Activated T-helper 1 cell treated with anti-CD3 and anti-CD28 coated beads, Interleukin-12 subunit alpha, Interleukin-12 subunit beta, Interleukin-2, Interleukin-4 antibody, amounts not matched to agents 30 ng/mL and 10 ng/mL and 1 ng/mL, durations not matched to agents 14 hours and 24 hours and 36 hours (primary cell): ENCODE measurements around the gene MICU1. TPM values are rescaled to one million over a fixed set of nuclear protein-coding genes. Genes with fewer than 3 reads are reported as not detected.

Experiments used
- DNase-seq: peaks from one replicate; pipeline ENCODE4 v3.0.0; 2021; ENCODE audit warnings: low spot score
- H3K27ac Mint-ChIP-seq: one replicate; pipeline ENCODE4 v1.8.0; 2021; ENCODE audit warnings: mild to moderate bottlenecking, mixed read lengths
- H3K27me3 Mint-ChIP-seq: one replicate; pipeline ENCODE4 v1.8.0; 2022; ENCODE audit warnings: mild to moderate bottlenecking, moderate library complexity, mixed read lengths; ENCODE audit not compliant: insufficient read depth
- H3K36me3 Mint-ChIP-seq: one replicate; pipeline ENCODE4 v1.8.0; 2021; ENCODE audit warnings: low read depth, mixed read lengths
- H3K4me1 Mint-ChIP-seq: one replicate; pipeline ENCODE4 v1.8.0; 2021; ENCODE audit warnings: low read depth, mixed read lengths
- H3K4me3 Mint-ChIP-seq: one replicate; pipeline ENCODE4 v1.8.0; 2021; ENCODE audit warnings: mild to moderate bottlenecking, moderate library complexity, mixed read lengths
- H3K9me3 Mint-ChIP-seq: one replicate; pipeline ENCODE4 v1.8.0; 2021; ENCODE audit warnings: mixed read lengths
- intact Hi-C: fragments of 100-400 bp; cut with micrococcal nuclease; formaldehyde crosslinking; loops from one replicate; pipeline ENCODE4 v1.15.1; 2024
- total RNA-seq: library from RNA; stranded (reverse); gene quantifications from 2 replicates; pipeline ENCODE4 v1.2.3, GENCODE V29; 2022

Gene MICU1
- total RNA-seq, 1 donor from 2014 or later, result 28.4 TPM

DNA sequence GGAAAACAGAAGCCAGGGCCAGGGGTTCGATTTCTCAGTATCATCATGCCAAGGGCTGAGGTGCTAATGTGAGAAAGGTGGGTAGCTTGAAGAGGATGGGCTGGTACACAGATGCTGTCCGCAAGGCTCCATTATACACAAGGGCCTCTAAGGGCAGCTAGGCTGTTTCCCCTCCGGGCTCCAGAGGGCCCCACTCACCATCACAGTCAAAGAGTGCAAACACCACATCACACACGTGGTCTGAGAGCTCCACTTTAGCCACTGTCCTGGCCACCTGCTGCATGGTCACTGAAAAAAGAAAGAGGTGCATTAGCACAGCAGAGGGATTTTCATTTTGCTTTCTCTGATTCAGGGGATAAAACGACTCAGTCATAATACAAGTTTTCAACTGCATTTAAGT lies 250.3 kb downstream of the MICU1 start:
- no peak overlapping the region for H3K27ac Mint-ChIP-seq
- no peak for DNase-seq
- no peaks in the 10 kb centered on the region for H3K9me3 Mint-ChIP-seq
- H3K4me3 Mint-ChIP-seq, result no peak overlapping the region
- H3K36me3 Mint-ChIP-seq, result peaks cover 6% of the 10 kb centered on the region
- intact Hi-C loops, result no loop called here
- H3K27me3 Mint-ChIP-seq, result no peaks in the 10 kb centered on the region
- peaks cover 18% of the 10 kb centered on the region for H3K4me1 Mint-ChIP-seq

DNA sequence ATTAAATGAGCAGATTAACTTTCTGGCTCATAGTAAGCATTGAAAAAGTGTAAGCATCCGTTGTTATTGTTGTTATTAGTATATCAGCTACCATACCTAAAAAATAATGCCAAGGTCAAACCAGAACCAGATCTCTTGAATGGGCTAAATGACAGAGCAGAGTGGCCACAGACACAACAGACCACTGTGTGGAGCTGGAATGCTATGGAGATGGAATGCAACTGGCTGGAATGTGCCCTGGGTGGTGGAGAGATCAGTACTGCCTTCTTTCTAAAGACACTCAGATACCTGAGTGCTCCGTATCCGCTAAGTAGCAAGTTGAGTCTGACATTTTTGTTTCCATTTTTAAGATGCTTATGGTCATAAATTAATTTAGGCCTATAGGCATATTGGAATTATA lies 250.7 kb downstream of the MICU1 start:
- peaks cover 8% of the 10 kb centered on the region for H3K36me3 Mint-ChIP-seq
- intact Hi-C loops, result no loop called here
- H3K4me1 Mint-ChIP-seq, result peaks cover 22% of the 10 kb centered on the region
- no peak overlapping the region for H3K4me3 Mint-ChIP-seq
- DNase-seq, result no peak
- no peaks in the 10 kb centered on the region for H3K27me3 Mint-ChIP-seq
- H3K9me3 Mint-ChIP-seq, result no peaks in the 10 kb centered on the region
- H3K27ac Mint-ChIP-seq, result no peak overlapping the region

GRCh38 chr10:72370201-72370722 lies 255.6 kb downstream of the MICU1 start:
- peak; percentile 27 for DNase-seq
- H3K9me3 Mint-ChIP-seq, result no peaks in the 10 kb centered on the region
- intact Hi-C loops, result no loop called here

DNA sequence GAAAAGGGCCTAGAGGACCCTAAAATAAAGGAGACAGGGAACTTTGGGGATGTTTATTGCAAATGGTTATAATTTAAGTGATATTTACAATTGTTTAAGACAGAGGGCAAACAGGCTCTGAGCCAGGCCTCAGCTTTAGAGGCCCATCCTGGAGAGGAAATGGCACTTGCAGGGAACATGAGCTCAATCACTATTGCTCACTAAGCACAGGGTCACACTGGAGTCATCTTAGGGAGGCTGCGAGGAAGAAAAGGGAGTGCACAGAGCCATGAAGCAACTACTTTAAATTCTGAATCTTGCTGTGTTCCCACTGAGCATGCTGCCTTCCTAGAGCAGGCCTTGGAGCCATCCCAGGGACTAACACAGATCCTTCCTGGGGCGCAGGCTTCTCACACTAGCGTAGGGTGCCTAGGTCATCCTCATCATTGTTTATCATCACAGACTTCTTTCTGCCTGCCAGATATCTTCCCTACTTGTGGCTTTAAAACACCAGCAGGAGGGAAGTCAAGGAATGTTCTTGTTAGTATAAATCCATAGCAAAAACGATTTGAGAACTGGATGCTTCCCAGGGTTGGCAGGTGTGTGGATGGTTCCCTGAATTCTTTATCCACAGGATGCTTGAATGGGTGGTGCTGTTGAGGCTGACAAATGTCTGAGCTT lies 258.4 kb downstream of the MICU1 start:
- Mint-ChIP-seq H3K9me3 (no peaks in the 10 kb centered on the region), H3K36me3 (peaks cover 6% of the 10 kb centered on the region), H3K4me1 (peaks cover 39% of the 10 kb centered on the region), H3K27ac (peak overlapping the region; percentile 44), H3K4me3 (no peak overlapping the region), H3K27me3 (no peaks in the 10 kb centered on the region)
- no peak for DNase-seq
- intact Hi-C loops, result no loop called here

More at GRCh38 chr10:72370201-72370722, 255.6 kb downstream of the MICU1 start:
- no peaks in the 10 kb centered on the region for H3K27me3 Mint-ChIP-seq
- peaks cover 25% of the 10 kb centered on the region for H3K4me1 Mint-ChIP-seq
- peaks cover 4% of the 10 kb centered on the region for H3K36me3 Mint-ChIP-seq
- H3K4me3 Mint-ChIP-seq, result peak overlapping the region; percentile 15
- peak overlapping the region; percentile 53 for H3K27ac Mint-ChIP-seq

DNA sequence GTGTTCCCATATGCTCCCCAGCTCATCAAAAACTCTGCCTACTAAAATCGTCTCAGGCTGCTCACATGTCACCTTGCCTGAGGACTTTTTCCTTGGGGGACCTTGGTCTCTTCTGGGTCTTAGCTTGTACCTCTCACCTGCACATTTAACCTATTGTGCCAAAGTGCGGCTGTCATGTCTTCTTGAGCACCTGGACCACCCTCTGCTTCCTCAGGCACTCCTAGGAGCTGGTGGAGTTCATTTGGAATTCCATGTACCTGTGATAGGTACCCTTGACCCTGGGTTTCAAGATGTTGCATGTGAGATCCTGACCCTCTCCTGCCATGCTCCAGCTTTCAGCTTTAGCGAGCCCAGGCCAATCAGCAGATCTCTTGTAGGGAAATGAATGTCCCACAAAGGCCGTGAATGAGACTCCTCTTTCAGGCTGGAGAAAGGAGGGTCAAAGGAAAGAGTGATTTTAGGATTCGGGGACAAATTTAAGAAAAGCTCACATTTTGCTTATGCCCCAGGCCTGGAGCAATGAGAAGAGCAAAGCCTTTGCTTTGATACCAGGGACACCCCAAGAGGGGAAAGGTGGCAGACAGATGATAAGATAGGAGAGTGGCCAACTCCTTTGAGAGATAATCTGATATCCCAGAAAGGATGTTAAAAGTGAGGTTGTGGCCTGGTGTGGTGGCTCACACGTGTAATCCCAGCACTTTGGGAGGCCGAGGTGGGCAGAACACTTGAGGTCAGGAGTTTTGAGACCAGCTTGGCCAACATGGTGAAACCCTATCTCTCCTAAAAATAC lies 260.6 kb downstream of the MICU1 start:
- Mint-ChIP-seq H3K27me3 (peaks cover 4% of the 10 kb centered on the region), H3K4me1 (peaks cover 34% of the 10 kb centered on the region), H3K27ac (no peak overlapping the region), H3K36me3 (peaks cover 3% of the 10 kb centered on the region), H3K9me3 (no peaks in the 10 kb centered on the region), H3K4me3 (no peak overlapping the region)
- DNase-seq, result no peak
- intact Hi-C loops, result loop anchor here (2.0 kb wide), 1 partner anchor 262 kb away; the partner anchor contains the start of gene MICU1

DNA sequence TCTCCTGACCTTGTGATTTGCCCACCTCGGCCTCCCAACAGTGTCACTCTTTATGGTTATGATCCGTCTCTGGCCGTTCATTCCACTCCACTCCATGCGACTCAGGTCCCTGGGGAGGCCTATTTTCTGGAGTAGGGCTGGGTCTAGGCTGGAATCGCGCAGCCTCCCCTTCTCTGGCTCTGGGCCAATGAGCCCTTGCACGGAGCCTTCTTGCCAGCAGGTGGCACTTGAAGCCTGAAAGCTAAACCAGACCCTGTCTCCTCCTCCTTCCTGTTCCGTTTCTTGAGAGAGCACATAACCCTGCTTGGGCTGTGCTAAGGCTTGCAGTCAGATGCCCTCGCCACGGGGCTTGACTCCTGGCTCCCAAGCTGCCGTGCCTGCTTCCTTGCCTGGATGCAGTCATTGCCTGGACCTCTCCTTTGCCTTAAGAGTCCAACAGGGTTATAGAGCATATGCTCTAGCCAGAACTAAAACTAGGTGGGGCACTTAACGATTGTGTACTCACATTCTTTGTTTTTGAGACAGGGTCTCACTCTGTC lies 261.6 kb downstream of the MICU1 start:
- intact Hi-C loops, result loop anchor here (1.0 to 2.0 kb wide), 7 partner anchors 204 to 795 kb away; partner anchors contain the start of genes MCU and MICU1

GRCh38 chr10:72356987-72357386 lies 268.9 kb downstream of the MICU1 start:
- H3K4me1 Mint-ChIP-seq, result peaks cover 21% of the 10 kb centered on the region
- peaks cover 8% of the 10 kb centered on the region for H3K27me3 Mint-ChIP-seq
- no peak overlapping the region for H3K27ac Mint-ChIP-seq
- no peak for DNase-seq
- H3K36me3 Mint-ChIP-seq, result peaks cover 7% of the 10 kb centered on the region
- intact Hi-C loops, result loop anchor here (5.0 to 10.0 kb wide), 2 partner anchors 810 to 1388 kb away; partner anchors contain the start of genes ECD, FAM149B1 and SEC24C
- H3K9me3 Mint-ChIP-seq, result no peaks in the 10 kb centered on the region
- no peak overlapping the region for H3K4me3 Mint-ChIP-seq

More for the DNA sequence above, 261.6 kb downstream of the MICU1 start:
- H3K9me3 Mint-ChIP-seq, result no peaks in the 10 kb centered on the region
- peaks cover 6% of the 10 kb centered on the region for H3K27me3 Mint-ChIP-seq
- peak overlapping the region; percentile 51 for H3K27ac Mint-ChIP-seq
- H3K36me3 Mint-ChIP-seq, result peaks cover 3% of the 10 kb centered on the region
- peaks cover 27% of the 10 kb centered on the region for H3K4me1 Mint-ChIP-seq
- DNase-seq, result peak; percentile 77
- H3K4me3 Mint-ChIP-seq, result no peak overlapping the region

GRCh38 chr10:72356115-72356514 lies 269.8 kb downstream of the MICU1 start:
- H3K4me3 Mint-ChIP-seq, result peak overlapping the region; percentile 38
- peaks cover 6% of the 10 kb centered on the region for H3K27me3 Mint-ChIP-seq
- intact Hi-C loops, result loop anchor here (5.0 to 10.0 kb wide), 2 partner anchors 811 to 1389 kb away; partner anchors contain the start of genes ECD, FAM149B1 and SEC24C
- H3K9me3 Mint-ChIP-seq, result no peaks in the 10 kb centered on the region
- peaks cover 11% of the 10 kb centered on the region for H3K36me3 Mint-ChIP-seq
- no peak overlapping the region for H3K27ac Mint-ChIP-seq
- H3K4me1 Mint-ChIP-seq, result peaks cover 29% of the 10 kb centered on the region
- DNase-seq, result no peak

- peaks cover 11% of the 10 kb centered on the region for H3K36me3 Mint-ChIP-seq
- no peak for DNase-seq
- H3K27me3 Mint-ChIP-seq, result peaks cover 4% of the 10 kb centered on the region
- H3K27ac Mint-ChIP-seq, result peak overlapping the region; percentile 84
- peak overlapping the region; percentile 97 for H3K4me3 Mint-ChIP-seq
- peaks cover 29% of the 10 kb centered on the region for H3K4me1 Mint-ChIP-seq
- H3K9me3 Mint-ChIP-seq, result no peaks in the 10 kb centered on the region
- intact Hi-C loops, result loop anchor here (1.0 to 10.0 kb wide), 4 partner anchors 20 to 1390 kb away; partner anchors contain the start of genes ECD, FAM149B1, MICU1 and SEC24C
These were observed 270.7 kb downstream of the MICU1 start for GRCh38 chr10:72355214-72355555.

DNA sequence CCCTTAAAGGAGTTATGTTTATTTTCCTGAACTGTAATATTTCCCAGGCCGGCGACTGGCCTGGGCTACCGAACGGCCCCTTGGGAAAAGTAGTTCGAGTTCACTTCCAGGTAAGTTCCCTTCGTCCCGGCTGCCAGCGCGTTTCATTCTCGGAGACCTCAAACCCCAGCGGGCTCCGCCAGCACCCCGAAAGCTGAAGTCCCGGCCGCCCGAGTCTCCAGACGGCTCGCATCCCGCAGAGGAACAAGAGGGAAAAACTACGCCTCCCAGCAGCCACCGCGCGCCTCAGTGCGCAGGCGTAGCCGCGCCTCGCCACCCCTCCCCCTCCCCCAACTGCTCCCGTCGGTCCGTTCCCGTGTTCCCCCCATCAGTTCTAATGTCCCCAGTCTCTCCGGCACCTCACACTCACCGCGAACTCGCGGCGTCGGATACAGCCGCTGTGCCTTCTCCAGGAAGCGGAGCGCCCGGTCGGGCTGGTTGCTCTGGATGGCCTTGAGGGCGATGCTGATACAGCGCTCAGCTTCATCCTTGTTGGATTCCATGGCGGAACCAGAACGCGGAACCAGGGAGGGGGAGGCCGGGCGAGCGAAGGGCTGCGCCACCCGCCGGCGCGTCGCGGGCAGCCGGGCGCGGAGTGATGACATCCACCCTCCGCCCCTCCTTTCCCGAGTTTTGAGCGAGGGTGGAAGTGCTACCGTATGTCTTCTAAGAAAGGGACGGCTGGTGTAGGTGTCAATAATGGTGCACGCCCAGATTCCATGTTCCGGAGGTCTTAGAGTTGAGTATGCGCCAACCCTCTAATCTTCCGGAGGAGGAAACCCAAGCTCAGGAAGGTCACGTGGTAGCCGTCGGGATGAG lies 271.3 kb downstream of the MICU1 start, which contains the start of gene DNAJB12:
TSS of gene DNAJB12 (minus strand) at position 564 of the 858 bp plus-strand sequence. CDS start at position 542, 22 bp downstream.
- Mint-ChIP-seq H3K27me3 (peaks cover 2% of the 10 kb centered on the region), H3K9me3 (no peaks in the 10 kb centered on the region), H3K27ac (peak within 1 kb of the TSS; percentile 96), H3K4me3 (peak within 1 kb of the TSS; percentile 97), H3K36me3 (peaks cover 11% of the 10 kb centered on the region), H3K4me1 (peaks cover 32% of the 10 kb centered on the region)
- intact Hi-C loops, result loop anchor here (1.0 to 10.0 kb wide), 6 partner anchors 20 to 1390 kb away; partner anchors contain the start of genes ECD, FAM149B1, MCU and MICU1
- DNase-seq, result peak; percentile 86

GRCh38 chr10:72353965-72354355 lies 271.9 kb downstream of the MICU1 start:
- peaks cover 36% of the 10 kb centered on the region for H3K4me1 Mint-ChIP-seq
- H3K9me3 Mint-ChIP-seq, result no peaks in the 10 kb centered on the region
- H3K4me3 Mint-ChIP-seq, result peak overlapping the region; percentile 97
- peaks cover 2% of the 10 kb centered on the region for H3K27me3 Mint-ChIP-seq
- H3K36me3 Mint-ChIP-seq, result peaks cover 12% of the 10 kb centered on the region
- peak overlapping the region; percentile 96 for H3K27ac Mint-ChIP-seq
- intact Hi-C loops, result loop anchor here (1.0 to 10.0 kb wide), 4 partner anchors 19 to 1391 kb away; partner anchors contain the start of genes MCU, MRPS16 and SEC24C
- DNase-seq, result no peak
